Liver (tissue), 9 donors: Measurements from ENCODE around the gene LILRB3. TPM values are rescaled to one million over a fixed set of nuclear protein-coding genes. Genes with fewer than 3 reads are reported as not detected.

Experiments used
- DNase-seq: peaks from one replicate; pipeline ENCODE4 v3.0.0-alpha.2; 2017; ENCODE audit warnings: low spot score
- H3K27ac ChIP-seq, 2 donors: one replicate each; pipeline ENCODE4 v1.7.0; 2013; ENCODE audit warnings: inconsistent platforms in 2 of 2, low read length in 2 of 2, control low read depth in 1 of 2, low read depth in 1 of 2, mild to moderate bottlenecking in 1 of 2
- H3K27me3 ChIP-seq, 4 donors: one replicate each; pipeline versions ENCODE4 v1.6.1 to v1.7.0; 2013; ENCODE audit warnings: low read length in 3 of 4, inconsistent platforms in 1 of 4, mild to moderate bottlenecking in 1 of 4, moderate library complexity in 1 of 4; ENCODE audit not compliant: control insufficient read depth in 4 of 4, insufficient read depth in 4 of 4
- H3K36me3 ChIP-seq, 4 donors: one replicate each; pipeline versions ENCODE4 v1.6.1 to v1.7.0; 2013; ENCODE audit warnings: low read length in 3 of 4, mild to moderate bottlenecking in 3 of 4, low read depth in 1 of 4, moderate library complexity in 1 of 4; ENCODE audit not compliant: control insufficient read depth in 4 of 4, insufficient read depth in 3 of 4
- H3K4me1 ChIP-seq, 4 donors: one replicate each; pipeline versions ENCODE4 v1.6.1 to v1.7.0; 2013; ENCODE audit warnings: low read length in 3 of 4, mild to moderate bottlenecking in 3 of 4, moderate library complexity in 1 of 4; ENCODE audit not compliant: control insufficient read depth in 4 of 4, insufficient read depth in 4 of 4
- H3K4me3 ChIP-seq, 3 donors: one replicate each; pipeline versions ENCODE4 v1.6.1 to v1.7.0; 2013; ENCODE audit warnings: low read length in 3 of 3, control low read depth in 1 of 3, low read depth in 1 of 3, mild to moderate bottlenecking in 1 of 3
- H3K9ac ChIP-seq, 2 donors: one replicate each; pipeline ENCODE4 v1.7.0; 2013; ENCODE audit warnings: low read length in 2 of 2, mild to moderate bottlenecking in 2 of 2, moderate library complexity in 2 of 2, control low read depth in 1 of 2, low read depth in 1 of 2
- H3K9me3 ChIP-seq, 4 donors: one replicate each; pipeline versions ENCODE4 v1.6.1 to v1.7.0; 2013; ENCODE audit warnings: low read length in 3 of 4; ENCODE audit not compliant: control insufficient read depth in 4 of 4
- CTCF ChIP-seq: fragments of 150-350 bp; IDR thresholded peaks from 2 replicates; pipeline ENCODE4 v1.5.1; 2017; ENCODE audit warnings: improper control_type of control experiment, low read depth, low read length; ENCODE audit not compliant: missing input control
- FOXA2 ChIP-seq: IDR thresholded peaks from 2 replicates; pipeline ENCODE4 v1.6.1; 2016; ENCODE audit warnings: antibody characterized with exemption
- GABPA ChIP-seq, 2 donors: IDR thresholded peaks in 1 of 2; conservative IDR thresholded peaks in 1 of 2; 2 replicates each; pipeline ENCODE4 v1.6.1; 2016; ENCODE audit warnings: antibody characterized with exemption in 2 of 2, mild to moderate bottlenecking in 1 of 2, moderate library complexity in 1 of 2
- HNF4A ChIP-seq, 2 donors: conservative IDR thresholded peaks; 2 replicates each; pipeline ENCODE4 v1.6.1; 2016; ENCODE audit warnings: antibody characterized with exemption in 2 of 2, mild to moderate bottlenecking in 2 of 2
- JUND ChIP-seq, 2 donors: IDR thresholded peaks; 2 replicates each; pipeline ENCODE4 v1.6.1; 2016; ENCODE audit warnings: antibody characterized with exemption in 2 of 2
- NR2F2 ChIP-seq: IDR thresholded peaks from 2 replicates; pipeline ENCODE4 v1.6.1; 2016; ENCODE audit warnings: antibody characterized with exemption
- RAD21 ChIP-seq, 2 donors: IDR thresholded peaks; 2 replicates each; pipeline ENCODE4 v1.6.1; 2016; ENCODE audit warnings: antibody characterized with exemption in 2 of 2, mild to moderate bottlenecking in 2 of 2
- SP1 ChIP-seq: IDR thresholded peaks from 2 replicates; pipeline ENCODE4 v1.6.1; 2018; ENCODE audit warnings: antibody characterized with exemption, mild to moderate bottlenecking
- TAF1 ChIP-seq: conservative IDR thresholded peaks from 2 replicates; pipeline ENCODE4 v1.6.1; 2016; ENCODE audit warnings: antibody characterized with exemption, mild to moderate bottlenecking
- YY1 ChIP-seq: IDR thresholded peaks from 2 replicates; pipeline ENCODE4 v1.6.1; 2016; ENCODE audit warnings: antibody characterized with exemption, mild to moderate bottlenecking
- ZBTB33 ChIP-seq: IDR thresholded peaks from 2 replicates; pipeline ENCODE4 v1.6.1; 2016; ENCODE audit warnings: antibody characterized with exemption
- WGBS: extraction: QIAGEN DNeasy Blood & Tissue Kit; methylation state at CpG from one replicate; pipeline ENCODE4 v1.1.7; 2013; 5-methylcytosine and 5-hydroxymethylcytosine counted together
- polyA plus RNA-seq, 2 donors: library from polyadenylated mRNA; stranded (reverse) in 1 of 2; unstranded in 1 of 2; fragments of 200-250 nt in 1 of 2; fragments of >200 nt in 1 of 2; fragmentation: Nextera tagmentation in 1 of 2; extraction: Ambion mirVana in 1 of 2; gene quantifications; one replicate each; pipeline versions ENCODE4 v1.2.1 to v1.2.3, GENCODE V29; 2013 to 2015
- total RNA-seq, 2 donors: library from RNA; depleted of rRNA; stranded (reverse); fragments of >200 nt; gene quantifications; one replicate each; pipeline ENCODE4 v1.2.3, GENCODE V29; 2014
- TF ChIP-seq, protein P1 (sequence below): IDR thresholded peaks from 2 replicates; pipeline ENCODE4 v1.6.1; 2016; ENCODE audit warnings: antibody characterized with exemption
- TF ChIP-seq, protein P2 (sequence below): IDR thresholded peaks from 2 replicates; pipeline ENCODE4 v1.6.1; 2016; ENCODE audit warnings: antibody characterized with exemption
- donor health status: healthy.
- donor health status: healthy.
- donor health status: healthy.
- donor health status: healthy.
- donor health status: healthy.

The LILRB3 gene
- total and polyA plus RNA-seq, 4 donors: 2.2 to 10.5 (median 3.3) TPM

DNA sequence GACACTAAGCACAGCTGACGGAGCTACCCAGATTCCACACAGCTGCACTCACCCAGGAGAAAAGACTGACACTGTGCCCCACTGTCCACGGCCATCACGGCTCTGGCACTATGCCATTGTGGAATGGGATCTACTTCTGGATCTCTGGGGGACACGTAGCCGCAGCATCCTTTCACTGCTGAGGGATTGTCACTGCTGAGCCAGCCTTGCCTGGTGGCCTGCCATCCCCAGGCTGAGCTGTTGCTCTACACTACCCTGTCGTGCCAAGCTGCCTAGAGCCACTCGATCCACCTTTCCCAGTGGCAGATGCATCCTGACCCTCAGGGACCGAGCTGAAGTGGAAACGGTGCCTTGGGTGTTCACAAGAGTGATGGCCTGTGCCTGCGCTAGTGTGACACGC, 39.3 kb upstream of the LILRB3 start:
- Histone ChIP-seq H3K27me3 (peaks cover 0 to 2% (median 0%) of the 10 kb centered on the region in 4 donors), H3K9ac (no peak overlapping the region), H3K36me3 (no peaks in the 10 kb centered on the region), H3K27ac (no peak overlapping the region), H3K4me1 (no peaks in the 10 kb centered on the region), H3K4me3 (no peak overlapping the region), H3K9me3 (no peaks in the 10 kb centered on the region)
- no peak for DNase-seq
- no peak for TF ChIP-seq FOXA2
- no peak for TF ChIP-seq ZBTB33
- no peak for TF ChIP-seq TAF1
- TF ChIP-seq, protein P1, sequence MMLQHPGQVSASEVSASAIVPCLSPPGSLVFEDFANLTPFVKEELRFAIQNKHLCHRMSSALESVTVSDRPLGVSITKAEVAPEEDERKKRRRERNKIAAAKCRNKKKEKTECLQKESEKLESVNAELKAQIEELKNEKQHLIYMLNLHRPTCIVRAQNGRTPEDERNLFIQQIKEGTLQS: no peak
- TF ChIP-seq GABPA (IDR thresholded peaks at IDR 0.05 in 1 of 2, conservative IDR thresholded peaks at IDR 0.05 in 1 of 2): no peak
- TF ChIP-seq CTCF: no peak
- WGBS: 73% methylated on average over 11 of the region's 11 CpGs

DNA sequence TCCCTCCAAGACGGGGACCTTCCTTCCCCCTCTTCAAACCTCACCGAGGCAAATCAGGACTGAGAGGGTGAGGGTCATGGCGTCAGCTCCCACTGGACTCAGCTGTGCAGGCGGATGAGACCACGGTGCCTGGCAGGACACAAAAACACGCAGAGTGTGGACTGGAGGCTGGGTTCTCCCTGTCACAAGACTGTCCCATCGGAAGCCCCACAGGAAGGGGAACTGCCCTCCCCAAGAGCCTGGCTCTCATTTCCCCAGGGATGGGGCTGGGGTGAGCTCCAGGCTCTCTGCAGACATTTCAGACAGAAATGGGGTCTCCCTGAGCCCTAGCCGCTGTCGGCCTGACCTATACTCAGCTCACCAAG, 34.3 kb upstream of the LILRB3 start, which contains the start of gene LILRB5:
Gene LILRB5 (minus strand): TSS at position 158 of the 365 bp plus-strand sequence. CDS start 80 bp downstream, at position 78.
- H3K27ac ChIP-seq: no peak within 1 kb of the TSS
- WGBS: 61% methylated on average over 9 of the region's 9 CpGs
- no peak for DNase-seq

More for the DNA sequence above, 34.3 kb upstream of the LILRB3 start, which contains the start of gene LILRB5:
- H3K27me3 ChIP-seq: no peaks in the 10 kb centered on the region
- no peak within 1 kb of the TSS for H3K4me3 ChIP-seq
- H3K36me3 ChIP-seq: no peaks in the 10 kb centered on the region
- H3K9me3 ChIP-seq: no peaks in the 10 kb centered on the region
- no peaks in the 10 kb centered on the region for H3K4me1 ChIP-seq
- TF ChIP-seq JUND (IDR thresholded peaks at IDR 0.05) (no peak), YY1 (no peak), SP1 (no peak), HNF4A (conservative IDR thresholded peaks at IDR 0.05) (no peak), RAD21 (IDR thresholded peaks at IDR 0.05) (no peak), CTCF (no peak), GABPA (IDR thresholded peaks at IDR 0.05 in 1 of 2, conservative IDR thresholded peaks at IDR 0.05 in 1 of 2) (no peak), NR2F2 (no peak)
- TF ChIP-seq, protein P2, sequence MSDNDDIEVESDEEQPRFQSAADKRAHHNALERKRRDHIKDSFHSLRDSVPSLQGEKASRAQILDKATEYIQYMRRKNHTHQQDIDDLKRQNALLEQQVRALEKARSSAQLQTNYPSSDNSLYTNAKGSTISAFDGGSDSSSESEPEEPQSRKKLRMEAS: no peak
- TF ChIP-seq, protein P1: no peak
- H3K9ac ChIP-seq: no peak within 1 kb of the TSS
